ENCODE data around the gene AFG3L2.
"Not testable (repeated sequence)": the region's sequence is repeated elsewhere in the genome, so short reads cannot be mapped to it uniquely, and the experiment has no call there.

Gene AFG3L2

DNA sequence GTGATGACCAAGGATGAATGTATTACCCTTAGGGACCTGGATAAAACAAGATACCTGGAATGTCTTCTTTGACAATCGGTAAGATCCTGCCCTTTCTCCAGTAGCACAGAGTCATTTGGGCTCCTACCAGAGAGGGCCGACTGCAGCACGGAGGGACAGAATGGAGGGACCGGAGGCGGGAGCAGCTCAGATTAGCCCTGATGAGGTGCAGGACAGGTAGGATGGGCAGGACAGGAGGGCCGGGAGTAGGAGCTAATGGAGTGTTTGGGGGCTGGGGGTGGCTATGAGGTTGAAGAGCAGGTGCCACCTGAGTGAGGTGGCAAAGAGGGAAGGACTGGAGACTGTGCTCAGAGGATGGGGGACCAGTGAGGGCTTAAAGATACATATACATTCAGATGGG, 20.8 kb upstream of the AFG3L2 start:
- DNase-seq (ENCODE audit: low read depth in 1 of 2, low spot score in 1 of 2), result no peak

DNA sequence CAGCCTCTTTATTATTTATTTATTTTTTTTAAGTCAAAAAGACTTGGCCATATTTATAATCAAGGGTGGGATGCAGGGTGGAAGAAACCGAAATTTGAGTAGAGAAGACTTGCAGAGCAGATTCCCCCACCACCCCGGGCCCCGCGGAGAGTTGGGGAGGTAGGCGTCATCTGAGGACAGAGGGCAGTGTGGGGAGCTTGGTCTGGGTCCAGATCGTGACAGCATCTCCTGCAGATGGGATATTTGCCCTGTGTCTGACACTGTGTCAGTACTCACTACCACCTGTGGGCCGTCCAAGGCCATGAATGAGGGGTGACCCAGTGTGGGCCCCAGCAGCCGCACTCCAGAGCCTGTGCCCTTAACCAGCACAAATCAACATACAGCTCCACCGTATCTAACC, 20.2 kb upstream of the AFG3L2 start:
- DNase-seq (ENCODE audit: low read depth in 1 of 2, low spot score in 1 of 2), result no peak

DNA sequence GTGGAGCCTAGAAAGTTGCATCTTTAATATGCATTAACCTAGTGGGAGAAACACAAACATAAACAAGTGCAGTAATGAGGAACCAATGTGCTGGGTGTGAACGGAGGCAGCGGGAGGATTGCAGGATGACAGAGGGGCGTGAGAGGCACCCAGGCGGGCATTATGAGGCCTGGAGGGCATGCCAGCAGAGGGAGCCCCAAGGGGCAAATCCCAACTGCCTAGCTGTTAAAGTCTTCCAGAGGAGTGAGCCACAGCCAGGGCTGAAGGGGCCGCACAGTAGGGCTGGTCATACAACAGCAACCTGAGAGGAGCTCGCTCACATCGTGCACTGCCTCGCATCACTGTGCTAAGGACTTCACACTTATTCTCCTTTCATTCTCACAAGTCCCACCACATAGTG, 17.4 kb upstream of the AFG3L2 start:
- no peak for DNase-seq (ENCODE audit: low read depth in 1 of 2, low spot score in 1 of 2)

DNA sequence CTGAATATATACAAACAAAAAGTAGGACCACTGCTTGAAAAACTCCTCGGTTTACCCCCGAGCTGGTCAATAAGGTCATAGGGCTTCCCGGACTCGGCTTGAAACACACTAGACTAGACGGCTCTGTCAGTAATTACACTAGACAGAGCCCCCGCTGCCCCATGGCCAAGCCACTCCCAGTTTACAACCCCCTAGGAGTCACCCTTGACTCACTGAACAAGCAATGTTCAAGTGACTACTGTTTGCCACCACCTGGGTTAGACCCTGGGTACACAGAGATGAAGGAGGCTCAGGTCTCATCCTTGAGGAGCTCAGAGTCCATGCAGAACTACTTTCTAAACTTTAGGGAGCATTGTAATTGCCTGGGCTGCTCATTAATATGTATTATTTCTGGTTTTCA, 17.0 kb upstream of the AFG3L2 start:
- no peak for DNase-seq (ENCODE audit: low read depth in 1 of 2, low spot score in 1 of 2)

DNA sequence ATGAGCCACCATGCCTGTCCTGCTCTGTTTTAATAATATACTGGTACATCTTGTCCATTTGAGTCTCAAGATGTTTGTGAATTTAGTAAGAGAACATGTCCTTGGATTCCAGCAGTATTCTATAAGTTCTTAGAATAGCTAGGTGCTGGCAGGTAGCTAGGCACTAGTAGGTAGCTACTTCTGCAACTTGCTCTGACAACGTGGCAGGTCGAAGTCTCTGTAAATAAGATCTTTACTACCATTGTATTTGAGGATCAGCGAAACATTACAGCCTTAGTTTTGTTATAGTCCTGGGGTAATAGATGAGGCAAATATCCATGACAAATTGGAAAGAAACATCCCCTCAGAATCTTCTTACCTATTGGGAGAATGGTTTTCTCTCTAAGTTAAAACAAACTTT, 16.5 kb upstream of the AFG3L2 start:
- DNase-seq (ENCODE audit: low read depth in 1 of 2, low spot score in 1 of 2), result no peak

DNA sequence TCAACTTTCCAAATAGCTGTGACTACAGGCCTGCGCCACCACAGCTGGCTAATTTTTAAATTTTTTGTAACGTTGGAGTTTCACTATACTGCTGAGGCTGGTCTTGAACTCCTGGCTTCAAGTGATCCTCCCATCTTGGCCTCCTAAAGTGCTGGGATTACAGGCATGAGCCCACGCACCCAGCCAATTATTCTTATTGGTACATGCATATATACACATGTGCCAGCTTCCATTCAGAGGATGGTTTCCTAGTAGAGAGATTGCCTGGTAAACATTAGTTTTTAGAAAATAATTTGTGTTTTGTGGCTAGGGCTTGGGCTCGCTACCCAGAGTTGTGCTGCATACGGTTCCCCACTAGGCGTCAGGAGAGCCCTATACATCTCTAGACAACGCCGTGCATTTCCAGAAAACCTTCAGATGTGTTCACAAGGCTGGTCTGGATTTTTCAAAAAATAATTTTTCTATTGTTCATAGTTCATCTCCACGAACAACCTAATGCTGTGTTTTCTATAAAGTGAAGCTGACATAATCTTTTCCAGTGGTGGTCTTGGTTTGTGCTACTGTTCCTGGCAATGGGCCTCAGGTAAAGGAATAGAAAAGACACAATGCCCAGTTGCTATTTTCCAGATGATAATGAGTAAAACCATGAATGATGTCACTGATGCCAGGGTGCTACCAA, 14.6 kb upstream of the AFG3L2 start:
- DNase-seq (ENCODE audit: low read depth in 1 of 2, low spot score in 1 of 2), result no peak

DNA sequence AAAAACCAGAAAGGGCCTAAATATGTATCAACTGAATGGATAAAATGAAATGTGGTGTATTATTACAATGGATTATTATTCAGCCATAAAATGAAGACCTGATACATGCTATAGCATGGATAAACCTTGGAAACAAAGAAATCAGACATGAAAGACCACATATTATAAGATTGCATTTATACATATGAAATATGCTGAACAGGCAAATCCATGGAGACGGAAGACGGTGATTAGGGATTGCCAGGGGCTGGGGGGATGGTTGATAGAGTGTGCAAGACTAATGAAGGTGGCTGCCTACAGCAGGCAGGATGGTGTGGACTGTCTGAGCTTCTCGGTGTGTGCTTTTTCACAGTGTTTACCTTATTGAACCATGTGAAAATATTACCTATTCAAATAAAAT, 11.4 kb upstream of the AFG3L2 start:
- DNase-seq (ENCODE audit: low read depth in 1 of 2, low spot score in 1 of 2), result no peak

DNA sequence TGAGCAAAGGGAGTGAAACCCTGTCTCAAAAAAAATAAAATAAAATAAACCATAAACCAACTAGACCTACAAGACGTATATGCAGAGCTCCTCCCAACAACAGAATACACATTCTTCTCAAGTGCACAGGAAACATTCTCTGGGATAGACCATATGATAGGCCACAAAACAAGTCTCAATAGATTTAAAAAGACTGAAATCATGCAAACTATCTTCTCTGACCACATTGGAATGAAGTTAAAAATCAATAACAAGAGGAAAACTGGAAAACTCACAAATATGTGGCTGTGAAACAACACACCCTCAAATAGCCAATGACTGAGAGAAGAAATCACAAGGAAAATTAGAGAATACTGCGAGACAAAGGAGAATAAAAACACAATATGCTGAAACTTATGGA, 7.2 kb upstream of the AFG3L2 start:
- no peak for DNase-seq (ENCODE audit: low read depth in 1 of 2, low spot score in 1 of 2)

DNA sequence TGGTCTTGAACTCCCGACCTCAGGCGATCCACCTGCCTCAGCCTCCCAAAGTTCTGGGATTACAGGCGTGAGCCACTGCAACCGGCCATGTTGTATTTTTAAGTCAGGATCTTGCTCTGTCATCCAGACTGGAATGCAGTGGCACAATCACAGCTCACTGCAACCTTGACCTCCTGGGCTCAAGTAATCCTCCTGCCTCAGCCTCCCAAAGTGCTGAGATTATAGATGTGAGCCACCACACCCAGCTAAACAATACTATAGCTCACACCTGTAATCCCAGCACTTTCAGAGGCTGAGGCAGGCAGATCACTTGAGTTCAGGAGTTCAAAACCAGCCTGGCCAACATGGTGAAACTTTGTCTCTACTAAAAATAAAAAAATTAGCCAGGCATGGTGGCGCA, 6.7 kb upstream of the AFG3L2 start:
- not testable (repeated sequence) for DNase-seq (ENCODE audit: low read depth in 1 of 2, low spot score in 1 of 2)

DNA sequence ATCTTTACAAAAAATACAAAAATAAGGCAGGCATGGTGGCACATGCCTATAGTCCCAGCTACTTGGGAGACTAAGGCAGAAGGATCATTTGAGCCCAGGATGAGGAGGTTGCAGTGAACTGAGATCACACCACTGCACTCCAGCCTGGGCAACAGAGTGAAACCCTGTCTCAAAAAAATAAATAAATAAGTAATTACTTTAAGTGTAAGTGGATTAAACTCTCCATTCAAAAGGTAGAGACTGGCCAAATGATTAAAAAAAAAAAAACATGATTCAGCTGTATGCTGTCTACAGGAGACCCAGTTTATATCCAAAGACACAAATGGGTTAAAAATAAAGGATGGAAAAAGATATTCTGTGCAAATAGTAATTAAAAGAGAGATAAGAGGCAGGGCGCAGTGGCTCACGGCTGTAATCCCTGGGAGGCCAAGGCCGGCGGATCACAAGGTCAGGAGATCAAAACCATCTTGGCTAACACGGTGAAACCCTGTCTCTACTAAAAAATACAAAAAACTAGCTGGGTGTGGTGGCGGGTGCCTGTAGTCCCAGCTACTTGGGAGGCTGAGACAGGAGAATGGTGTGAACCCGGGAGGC, 5.3 kb upstream of the AFG3L2 start:
- DNase-seq (ENCODE audit: low read depth in 1 of 2, low spot score in 1 of 2), result not testable (repeated sequence)

DNA sequence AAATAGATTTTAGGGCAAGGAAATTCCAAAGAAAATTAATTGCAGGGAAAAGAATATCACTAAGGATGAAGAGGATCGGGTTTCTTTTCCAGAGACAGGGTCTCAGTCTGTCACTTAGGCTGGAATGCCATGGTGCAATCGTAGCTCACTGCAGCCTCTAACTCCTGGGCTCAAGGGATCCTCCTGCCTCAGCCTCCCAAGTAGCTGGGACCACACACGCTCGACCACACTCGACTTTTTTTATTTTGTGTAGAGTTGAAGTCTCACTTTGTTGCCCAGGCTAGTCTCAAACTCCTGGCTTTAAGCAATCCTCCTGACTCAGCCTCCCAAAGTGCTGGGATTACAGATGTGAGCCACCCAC, 1.2 kb upstream of the AFG3L2 start:
- not testable (repeated sequence) for DNase-seq (ENCODE audit: low read depth in 1 of 2, low spot score in 1 of 2)

DNA sequence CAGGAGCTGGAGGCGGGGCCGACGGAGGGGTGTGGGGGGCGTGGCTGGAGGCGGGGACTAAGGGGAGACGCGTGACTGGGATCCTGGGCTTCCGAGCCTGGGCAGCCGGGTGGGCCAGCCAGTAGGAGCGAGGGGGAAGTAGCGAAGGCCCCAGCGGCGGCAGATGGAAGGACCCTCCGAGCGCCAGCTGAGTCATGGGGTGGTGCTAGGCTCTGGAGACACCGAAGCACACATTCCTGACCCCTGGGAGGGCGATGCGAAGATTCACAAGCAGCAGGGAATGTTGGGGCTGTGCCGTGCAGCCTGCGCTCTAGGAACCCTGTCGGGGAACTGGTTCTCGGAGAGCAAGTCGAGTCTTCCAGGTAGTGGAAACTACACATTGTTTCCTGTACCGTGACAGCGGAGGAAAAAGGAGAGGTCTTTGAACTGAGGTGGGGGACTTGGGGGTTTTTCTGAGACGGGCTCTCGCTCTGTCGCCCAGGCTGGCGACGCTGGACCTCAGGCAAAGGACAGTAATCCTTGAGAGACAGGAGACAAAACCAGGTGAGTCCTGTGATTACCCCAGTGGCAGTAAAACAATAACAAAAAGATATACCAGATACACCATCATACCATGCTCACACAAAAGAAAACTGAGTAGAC, 650 bp upstream of the AFG3L2 start:
- DNase-seq (ENCODE audit: low read depth in 1 of 2, low spot score in 1 of 2), result no peak

DNA sequence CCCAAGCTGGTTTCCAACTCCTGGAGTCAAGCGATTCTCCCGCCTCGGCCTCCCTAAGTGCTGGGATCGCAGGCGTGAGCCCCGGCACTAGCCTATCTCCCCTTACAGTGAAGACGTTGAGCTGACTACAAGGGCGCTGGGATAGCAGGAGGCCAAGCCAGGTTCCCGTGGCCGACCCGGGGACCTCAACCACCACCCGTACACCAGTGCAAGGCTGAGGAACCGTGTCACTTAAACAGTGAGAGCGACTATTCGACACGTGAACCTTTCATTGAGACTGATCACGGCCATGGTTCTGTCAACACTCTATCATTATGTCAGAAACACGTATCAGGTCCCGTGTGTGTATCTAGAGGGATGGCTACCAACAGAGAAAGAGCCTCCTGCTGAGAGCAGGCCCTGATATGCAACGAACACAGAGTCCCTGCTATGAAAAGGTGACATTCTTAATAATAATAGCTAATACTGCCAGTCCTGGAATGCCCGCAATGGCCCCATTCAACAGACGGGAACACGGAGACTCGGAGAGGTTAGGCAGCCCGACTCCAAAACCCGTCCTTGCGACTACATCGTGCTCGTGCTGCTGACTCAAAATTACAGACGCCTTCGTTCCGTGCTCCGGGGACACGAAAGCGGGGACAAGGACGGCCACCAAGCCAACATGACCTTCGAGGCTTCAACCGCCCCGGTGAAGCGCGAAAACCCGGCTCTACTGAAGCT, 833 bp downstream of the AFG3L2 start:
- no peak for DNase-seq (ENCODE audit: low read depth in 1 of 2, low spot score in 1 of 2)

DNA sequence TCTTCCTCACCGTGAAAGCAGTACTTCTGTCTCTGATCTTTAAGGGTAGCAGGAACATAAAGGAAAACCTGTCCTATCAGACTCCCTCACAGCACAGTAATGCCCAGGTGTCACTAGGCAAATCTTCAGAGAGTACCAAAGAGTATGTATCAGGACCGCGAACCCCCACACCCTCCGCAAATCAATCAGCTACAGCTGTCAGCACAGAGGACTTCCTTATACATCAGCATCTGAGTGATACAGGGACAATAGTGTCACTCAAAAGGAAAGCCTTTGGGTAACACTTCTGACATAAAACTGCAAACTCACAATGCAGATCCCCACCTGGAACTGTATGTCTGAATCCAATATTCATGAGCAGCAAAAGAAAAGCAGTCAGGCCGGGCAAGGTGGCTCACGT, 2.6 kb downstream of the AFG3L2 start:
- DNase-seq (ENCODE audit: low read depth in 1 of 2, low spot score in 1 of 2), result no peak

DNA sequence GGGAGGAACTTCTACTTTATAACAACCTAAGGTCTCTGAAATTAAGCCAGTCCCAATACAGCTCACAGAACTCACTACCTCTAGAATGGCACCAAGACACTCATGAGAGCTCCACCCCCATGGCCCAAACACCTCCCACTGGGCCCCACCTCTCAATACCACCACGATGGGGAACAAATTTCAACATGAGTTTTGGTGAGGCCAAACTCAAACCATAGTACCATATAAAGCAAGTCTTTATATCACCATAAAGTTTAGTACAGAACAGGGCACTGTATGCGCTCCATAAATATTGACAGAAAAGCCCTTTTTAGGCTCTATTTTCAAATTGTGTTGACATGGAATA, 3.3 kb downstream of the AFG3L2 start:
- no peak for DNase-seq (ENCODE audit: low read depth in 1 of 2, low spot score in 1 of 2)

DNA sequence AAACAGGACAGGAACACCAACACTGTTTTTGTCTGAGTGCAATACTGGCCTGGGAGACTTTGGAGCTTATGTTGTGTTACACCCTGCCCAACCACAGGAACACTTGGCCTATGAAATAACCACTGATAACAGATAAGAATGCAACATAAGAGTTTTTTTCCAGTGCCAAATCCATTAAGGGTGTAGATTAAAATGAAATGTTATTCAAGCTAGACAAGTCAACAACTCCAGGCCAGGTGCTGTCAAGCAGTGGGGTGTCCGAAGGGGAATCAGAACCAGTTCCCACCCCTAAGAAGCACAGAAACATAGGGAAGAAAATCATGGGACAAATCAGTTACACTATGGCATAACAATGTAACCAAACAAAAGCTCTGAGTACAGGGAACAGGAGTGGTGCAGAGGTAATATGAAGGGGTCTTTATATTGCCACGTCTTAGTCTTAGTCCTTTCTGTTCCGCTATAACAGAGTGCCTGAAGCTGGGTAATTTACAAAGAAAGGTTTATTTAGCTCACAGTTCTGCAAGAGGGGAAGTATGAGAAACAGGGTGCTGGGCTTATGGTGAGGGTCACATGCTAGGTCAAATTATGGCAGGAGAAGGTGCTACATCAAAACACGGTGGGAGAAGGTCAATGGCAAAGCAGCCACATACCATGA, 3.8 kb downstream of the AFG3L2 start:
- DNase-seq (ENCODE audit: low read depth in 1 of 2, low spot score in 1 of 2), result no peak

DNA sequence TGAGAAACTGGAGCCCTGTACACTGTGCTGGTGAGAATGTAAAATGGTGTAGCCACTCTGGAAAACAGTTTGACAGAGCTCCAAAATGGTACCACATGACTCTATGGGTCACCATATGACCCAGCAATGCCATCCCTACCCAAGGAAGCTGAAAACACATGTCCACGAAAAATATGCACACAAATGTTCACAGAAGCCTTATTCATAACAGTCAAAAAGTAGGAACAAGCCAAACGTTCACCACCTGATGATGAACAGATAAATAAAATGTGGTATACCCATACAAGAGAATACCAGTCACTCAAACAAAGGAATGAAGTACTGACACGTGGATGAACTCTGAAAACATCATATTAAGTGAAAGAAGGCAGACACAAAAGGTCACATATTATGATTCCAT, 4.6 kb downstream of the AFG3L2 start:
- no peak for DNase-seq (ENCODE audit: low read depth in 1 of 2, low spot score in 1 of 2)

DNA sequence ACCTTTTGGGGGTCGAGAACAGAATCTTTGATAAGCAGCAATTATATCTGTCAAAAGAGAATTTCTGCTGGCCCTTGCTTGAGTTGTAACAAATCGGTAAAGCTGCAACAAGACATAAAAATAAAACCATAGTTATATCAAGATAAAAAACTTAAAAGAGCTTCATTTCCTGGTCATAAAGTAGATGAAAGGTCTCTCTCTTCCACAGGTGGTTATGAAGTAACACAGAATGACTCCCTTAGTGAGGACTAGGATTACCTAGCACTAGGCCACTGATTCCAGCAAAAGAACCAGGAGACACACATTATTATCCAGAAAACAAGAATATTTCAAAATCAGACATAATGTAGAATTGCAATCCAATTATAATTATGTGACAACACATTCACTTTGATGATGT, 5.4 kb downstream of the AFG3L2 start:
- DNase-seq (ENCODE audit: low read depth in 1 of 2, low spot score in 1 of 2), result no peak

DNA sequence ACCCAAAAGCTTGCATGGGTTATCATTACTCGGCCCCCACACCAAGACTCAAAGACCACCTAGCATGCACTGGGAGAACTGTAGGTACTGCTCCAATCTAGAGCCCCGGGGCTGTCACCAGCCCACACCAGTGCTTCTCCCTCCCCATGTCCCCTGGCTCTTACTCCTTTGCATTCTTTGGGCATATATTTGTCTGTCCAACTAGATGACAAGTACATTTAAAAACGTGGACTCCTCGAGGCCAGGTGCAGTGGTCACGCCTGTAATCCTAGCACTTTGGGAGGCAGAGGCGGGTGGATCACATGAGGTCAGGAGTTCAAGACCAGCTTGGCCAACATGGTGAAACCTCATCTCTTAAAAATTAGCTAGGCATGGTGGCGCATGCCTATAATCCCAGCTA, 7.8 kb downstream of the AFG3L2 start:
- DNase-seq (ENCODE audit: low read depth in 1 of 2, low spot score in 1 of 2), result no peak

DNA sequence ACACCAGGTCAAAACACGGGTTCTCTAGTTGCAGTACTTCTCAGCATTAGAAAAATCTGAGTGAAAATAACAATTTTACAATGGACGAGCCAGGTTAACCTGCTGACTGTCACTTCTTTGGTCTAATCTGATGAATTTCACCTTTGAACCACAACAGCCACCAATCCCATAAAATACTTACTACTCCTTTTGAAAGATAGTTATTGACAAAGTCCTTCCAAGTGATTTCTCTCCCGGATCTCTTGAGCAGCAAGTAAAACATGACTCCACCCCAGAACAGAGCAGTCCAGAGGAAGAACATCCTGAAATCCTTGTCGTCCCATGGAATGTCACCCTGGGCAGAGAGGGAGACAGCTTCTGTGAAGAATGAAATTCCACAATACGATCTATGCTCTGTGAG, 10.2 kb downstream of the AFG3L2 start:
- DNase-seq (ENCODE audit: low read depth in 1 of 2, low spot score in 1 of 2), result no peak

DNA sequence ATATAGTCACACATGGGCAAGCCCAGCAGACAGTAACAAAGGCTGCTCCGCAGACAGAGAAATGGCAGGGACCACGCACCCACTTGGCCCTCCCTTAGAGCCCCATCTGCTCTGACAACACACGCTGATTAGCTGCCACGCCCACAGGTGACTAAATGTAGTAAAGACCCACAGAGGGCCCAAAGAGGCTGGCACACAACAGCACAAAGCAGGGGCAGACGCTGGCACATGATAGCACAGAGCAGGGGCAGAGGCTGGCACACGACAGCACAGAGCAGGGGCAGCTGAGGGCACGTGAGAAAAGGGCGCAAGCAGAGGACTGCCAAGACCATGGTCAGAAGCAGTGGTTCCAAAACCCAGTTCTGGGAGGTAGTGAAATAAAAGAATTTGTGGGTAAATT, 10.6 kb downstream of the AFG3L2 start:
- no peak for DNase-seq (ENCODE audit: low read depth in 1 of 2, low spot score in 1 of 2)
